ENCODE measurements around the gene PIM3.

GRCh38 chr22:49926916-49927315, 33.7 kb upstream of the PIM3 start:
- TF ChIP-seq CTCF (conservative IDR thresholded peaks at IDR 0.05 in 1 of 2, IDR thresholded peaks at IDR 0.05 in 1 of 2; ENCODE audit: extremely low read depth in 1 of 2, insufficient read depth in 1 of 2, low read depth in 1 of 2, low read length in 2 of 2) (no peak), EZH2 (IDR thresholded peaks at IDR 0.05; ENCODE audit: borderline replicate concordance, low read length) (no peak)
